HG02610 (cell line): ENCODE data around the gene NCF2.
A peak's percentile ranks its signal among the peaks of the same experiment; 100 is the strongest.

ENCODE experiments used
- ATAC-seq: cut with Tn5 transposase; IDR thresholded peaks from one replicate; pipeline ENCODE4 v1.9.1; 2021; ENCODE audit warnings: mild to moderate bottlenecking, moderate library complexity; ENCODE audit not compliant: unreplicated experiment

Gene NCF2

DNA sequence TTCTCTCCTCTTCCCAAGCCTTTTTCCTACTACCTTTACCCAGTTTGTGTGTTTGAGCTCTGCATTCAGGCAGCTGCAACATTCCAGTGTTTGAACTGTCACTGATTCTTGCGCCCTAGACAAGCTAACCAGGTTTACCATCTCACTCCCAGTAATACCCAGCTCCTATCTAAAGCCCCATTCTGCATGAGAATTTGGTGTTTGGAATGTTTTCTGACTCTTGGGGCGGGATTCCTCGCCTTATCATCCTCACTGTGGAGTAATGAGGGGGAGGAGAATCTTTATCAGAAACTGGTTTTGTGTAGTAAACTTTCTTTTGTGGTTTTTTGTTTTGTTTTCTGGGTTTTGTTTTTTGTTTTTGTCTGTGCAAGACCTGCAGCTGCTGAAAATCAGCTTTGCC, 36.5 kb downstream of the NCF2 start:
- no peak for ATAC-seq

GRCh38 chr1:183553331-183553730, 36.9 kb downstream of the NCF2 start:
- no peak for ATAC-seq

GRCh38 chr1:183552891-183553290, 37.4 kb downstream of the NCF2 start:
- no peak for ATAC-seq

- ATAC-seq, result no peak
Observed at GRCh38 chr1:183552441-183552840, 37.8 kb downstream of the NCF2 start.

GRCh38 chr1:183551924-183552323, 38.3 kb downstream of the NCF2 start:
- ATAC-seq, result no peak

DNA sequence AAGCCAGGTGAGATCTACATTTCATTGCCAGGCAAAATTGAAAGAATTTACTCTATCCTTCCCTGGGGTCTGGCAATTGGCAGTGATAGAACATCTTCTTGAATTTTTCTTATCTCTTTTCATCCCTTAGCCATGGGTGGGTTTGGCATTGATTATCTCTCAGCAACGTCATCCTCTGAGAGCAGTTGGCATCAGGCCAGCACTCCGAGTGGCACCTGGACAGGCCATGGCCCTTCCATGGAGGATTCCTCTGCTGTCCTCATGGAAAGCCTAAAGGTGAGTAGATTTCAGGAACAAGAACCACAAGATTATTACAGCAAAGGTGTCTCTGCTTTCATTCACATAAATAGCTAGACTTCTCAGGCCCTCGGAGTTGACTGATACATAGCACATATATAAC, 39.3 kb downstream of the NCF2 start:
- ATAC-seq, result no peak

GRCh38 chr1:183548116-183548515, 42.1 kb downstream of the NCF2 start:
- ATAC-seq, result peak; percentile 56

DNA sequence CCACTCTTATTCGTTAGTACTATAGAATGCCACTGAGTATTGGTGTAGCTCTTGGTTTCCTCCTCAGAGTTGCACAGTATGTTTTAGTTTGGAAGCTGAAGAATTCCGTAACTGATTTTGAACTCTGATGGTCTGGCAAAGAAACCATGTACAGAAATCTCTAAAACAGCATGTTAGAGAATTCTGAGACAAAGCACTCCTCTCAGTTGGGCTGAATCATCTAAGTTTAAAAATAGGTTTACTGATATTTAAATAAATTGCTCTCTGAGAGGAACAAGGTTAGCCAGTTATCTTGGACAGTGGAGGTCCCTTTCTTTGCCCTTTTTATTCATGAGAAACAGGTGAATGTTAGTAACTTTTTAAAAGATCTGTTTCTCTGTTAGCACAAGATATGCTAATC, 43.8 kb downstream of the NCF2 start:
- ATAC-seq, result no peak

DNA sequence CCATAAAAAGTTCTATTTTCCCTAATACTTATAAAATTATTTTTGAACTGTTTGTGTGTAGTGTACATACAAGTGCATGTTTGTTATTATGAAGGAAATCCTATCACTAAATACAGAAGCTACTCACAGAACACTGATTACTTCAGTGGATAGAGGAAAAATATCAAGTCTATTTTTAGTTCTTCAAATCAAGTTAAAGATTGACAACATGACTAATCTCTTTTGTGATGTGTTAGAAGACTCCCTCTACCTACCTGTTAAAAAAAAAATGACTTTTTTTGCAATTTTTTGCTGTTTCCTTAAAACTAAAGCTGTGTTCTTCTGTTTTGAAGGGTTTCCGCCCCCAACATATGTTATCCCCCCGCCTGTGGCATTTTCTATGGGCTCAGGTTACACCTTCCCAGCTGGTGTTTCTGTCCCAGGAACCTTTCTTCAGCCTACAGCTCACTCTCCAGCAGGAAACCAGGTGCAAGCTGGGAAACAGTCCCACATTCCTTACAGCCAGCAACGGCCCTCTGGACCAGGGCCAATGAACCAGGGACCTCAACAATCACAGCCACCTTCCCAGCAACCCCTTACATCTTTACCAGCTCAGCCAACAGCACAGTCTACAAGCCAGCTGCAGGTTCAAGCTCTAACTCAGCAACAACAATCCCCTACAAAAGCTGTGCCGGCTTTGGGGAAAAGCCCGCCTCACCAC, 45.5 kb downstream of the NCF2 start:
- ATAC-seq, result no peak

DNA sequence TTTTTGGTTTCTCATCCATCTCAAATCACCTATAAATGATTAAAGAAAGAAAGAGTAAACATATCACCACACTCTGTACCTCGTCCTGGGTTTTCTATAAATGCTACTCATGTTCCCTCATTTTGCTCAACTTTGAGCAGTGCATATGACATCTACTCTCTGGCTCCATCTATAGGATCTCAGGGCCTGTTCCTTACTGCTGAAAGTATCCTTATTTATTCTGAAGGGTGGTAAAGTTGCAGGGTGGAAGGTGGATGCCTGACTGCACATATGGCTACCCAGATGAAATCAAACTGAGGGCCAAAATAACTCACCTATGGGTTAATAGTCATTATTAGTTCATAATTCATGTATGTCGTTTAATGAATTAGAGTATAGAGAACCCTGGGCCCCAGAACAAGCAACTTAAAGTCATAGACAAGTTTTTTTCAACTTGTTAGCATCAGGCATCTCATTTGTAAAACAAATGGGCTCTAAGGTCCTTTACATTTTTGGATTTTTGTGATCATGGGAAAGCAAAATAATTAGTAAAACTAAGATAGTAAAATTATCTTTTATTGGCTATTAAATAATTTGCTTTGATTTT, 46.5 kb downstream of the NCF2 start:
- no peak for ATAC-seq

DNA sequence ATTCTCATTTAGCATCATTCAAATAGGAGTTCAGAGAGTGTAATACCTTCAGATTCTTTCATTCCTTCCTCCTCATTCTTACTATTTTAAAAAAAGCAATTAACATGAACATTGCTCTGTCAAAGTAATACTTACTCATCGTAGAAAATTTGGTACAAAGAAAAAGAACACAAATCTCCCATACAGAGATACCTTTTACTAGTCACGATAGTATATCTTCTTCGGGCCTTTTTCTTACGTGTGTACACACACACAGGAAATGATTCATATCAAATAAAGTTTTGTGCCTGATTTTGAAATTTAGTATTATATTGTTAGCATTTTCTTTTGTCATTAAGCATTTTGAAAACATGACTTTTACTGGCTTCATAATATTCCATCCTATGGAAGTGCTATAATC, 52.9 kb downstream of the NCF2 start:
- no peak for ATAC-seq

DNA sequence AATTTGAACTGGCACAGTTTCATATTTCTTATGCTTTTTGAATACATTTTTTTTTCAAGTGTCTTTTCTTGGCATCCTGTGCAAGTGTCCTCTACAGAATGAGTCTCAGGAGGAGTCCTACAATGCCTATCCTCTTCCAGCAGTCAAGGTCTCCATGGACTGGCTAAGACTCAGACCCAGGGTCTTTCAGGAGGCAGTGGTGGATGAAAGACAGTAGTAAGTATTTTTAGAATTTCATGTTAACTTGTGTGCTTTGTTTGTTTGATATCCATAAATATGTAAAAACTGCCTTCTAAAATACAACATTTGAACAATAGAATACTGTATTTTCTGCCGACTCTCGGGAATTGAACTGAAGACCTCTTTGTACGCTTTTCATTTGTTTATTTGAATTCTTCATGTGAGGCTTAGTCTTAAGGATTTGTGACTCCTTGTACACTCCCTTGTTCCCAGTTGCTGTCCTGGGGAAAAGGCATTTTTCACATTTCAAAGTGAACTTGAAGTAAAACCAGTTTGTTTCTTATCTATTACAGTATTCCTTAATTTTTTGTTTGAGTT, 56.6 kb downstream of the NCF2 start:
- ATAC-seq, result no peak

GRCh38 chr1:183528577-183528976, 61.7 kb downstream of the NCF2 start:
- no peak for ATAC-seq

- no peak for ATAC-seq
Observed at GRCh38 chr1:183522104-183522503, 68.2 kb downstream of the NCF2 start.

GRCh38 chr1:183520379-183520778, 69.9 kb downstream of the NCF2 start:
- no peak for ATAC-seq

DNA sequence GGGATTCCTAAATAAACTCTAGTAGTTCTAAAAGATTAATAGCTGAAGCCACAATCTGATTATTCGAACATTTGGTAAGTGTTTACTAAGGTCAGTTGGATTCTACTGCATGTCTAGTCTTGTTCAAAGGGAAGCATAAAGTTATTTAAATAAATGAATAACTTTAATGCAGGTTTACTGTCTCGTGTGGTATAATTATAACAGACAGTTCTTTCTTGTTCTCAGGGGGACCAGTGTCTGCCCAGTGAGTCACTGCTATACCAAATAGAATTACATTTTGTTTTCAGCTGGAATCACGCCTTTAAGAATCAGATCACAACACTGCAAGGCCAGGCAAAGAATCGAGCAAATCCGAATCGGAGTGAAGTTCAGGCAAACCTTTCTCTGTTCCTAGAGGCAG, 72.9 kb downstream of the NCF2 start:
- no peak for ATAC-seq

- ATAC-seq, result no peak
Observed at GRCh38 chr1:183516725-183517124, 73.5 kb downstream of the NCF2 start.

DNA sequence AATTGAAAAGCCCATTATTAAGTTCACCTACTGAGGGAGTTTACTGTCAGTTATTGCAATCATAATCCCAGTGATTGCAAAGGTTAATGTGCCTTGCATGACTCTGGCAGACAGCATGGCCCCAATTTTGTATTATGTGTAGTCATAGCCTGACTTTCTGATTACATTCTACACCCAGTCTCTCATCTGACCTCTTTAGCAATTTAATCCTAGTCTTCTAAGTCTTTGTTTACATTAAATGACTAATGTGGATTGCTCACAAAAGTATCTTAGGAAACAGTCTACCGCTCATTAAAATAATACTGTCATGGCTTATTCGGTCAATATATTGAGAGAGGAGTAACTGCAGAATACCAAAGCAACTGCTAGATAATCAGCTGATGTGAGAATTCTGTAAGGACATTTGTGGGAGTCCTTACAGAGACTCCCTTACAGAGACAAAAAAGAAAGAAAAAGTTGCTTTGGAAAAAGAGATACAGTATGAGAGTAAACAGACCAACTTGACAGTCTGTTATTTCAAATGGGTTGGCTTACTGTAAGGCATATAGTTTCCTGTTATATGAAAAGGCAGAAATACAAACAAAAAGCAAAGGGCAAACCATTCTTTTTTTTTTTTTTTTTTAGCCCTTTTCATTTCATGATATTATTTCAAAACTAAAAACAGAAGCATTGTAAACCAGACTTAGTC, 75.1 kb downstream of the NCF2 start:
- ATAC-seq, result no peak

DNA sequence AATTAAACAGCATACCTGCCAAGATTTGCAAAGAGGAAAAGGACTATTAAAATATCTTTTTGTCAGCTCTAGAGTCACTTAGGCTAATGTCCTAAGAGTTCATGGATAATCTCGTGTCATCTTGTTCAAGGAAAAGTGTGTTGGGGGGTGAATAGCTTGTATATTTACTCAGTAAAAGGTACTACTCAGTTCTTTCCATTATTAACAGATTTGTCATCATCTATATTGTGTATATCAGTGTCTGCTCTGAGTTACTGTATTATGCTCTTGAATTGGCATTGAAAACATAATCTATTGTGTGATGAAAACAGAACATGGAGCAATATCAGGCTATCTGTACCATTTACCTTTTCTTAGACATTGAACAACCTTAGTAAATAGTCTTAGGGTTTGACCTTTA, 76.0 kb downstream of the NCF2 start:
- no peak for ATAC-seq

GRCh38 chr1:183512450-183512849, 77.8 kb downstream of the NCF2 start:
- no peak for ATAC-seq

- ATAC-seq, result no peak
Observed at GRCh38 chr1:183508694-183509093, 81.6 kb downstream of the NCF2 start.

- ATAC-seq, result no peak
Observed at GRCh38 chr1:183506561-183506960, 83.7 kb downstream of the NCF2 start.
